SIG-M5 (cell line): Measurements from ENCODE around the gene ASPHD1.
"Not testable (repeated sequence)": the region's sequence is repeated elsewhere in the genome, so short reads cannot be mapped to it uniquely, and the experiment has no call there.

Experiments
- DNase-seq: peaks from one replicate; lab custom pipeline; 2025; lab: John Stamatoyannopoulos, UW

Gene ASPHD1

GRCh38 chr16:29900102-29900887 lies at the start of gene ASPHD1:
TSS of gene ASPHD1 (plus strand) at chr16:29900488. CDS start at chr16:29900972, 484 bp downstream.
- DNase-seq, result no peak

GRCh38 chr16:29850998-29851397 lies 49.3 kb upstream of the ASPHD1 start:
- DNase-seq, result no peak

- DNase-seq, result no peak
Measured at GRCh38 chr16:29852654-29853053, 47.6 kb upstream of the ASPHD1 start.

GRCh38 chr16:29854520-29855100 lies 45.7 kb upstream of the ASPHD1 start:
- no peak for DNase-seq

GRCh38 chr16:29857133-29857760 lies 43.0 kb upstream of the ASPHD1 start:
- DNase-seq, result no peak

- no peak for DNase-seq
Measured at GRCh38 chr16:29858149-29858849, 42.0 kb upstream of the ASPHD1 start.

GRCh38 chr16:29858974-29859373 lies 41.3 kb upstream of the ASPHD1 start:
- no peak for DNase-seq

GRCh38 chr16:29860218-29860617 lies 40.1 kb upstream of the ASPHD1 start:
- no peak for DNase-seq

- no peak for DNase-seq
Measured at GRCh38 chr16:29862383-29862883, 37.9 kb upstream of the ASPHD1 start.

- DNase-seq, result peak; percentile 67
Measured at GRCh38 chr16:29862884-29863668, 37.2 kb upstream of the ASPHD1 start, which contains the start of gene CDIPT. TSS of gene CDIPT (minus strand) at chr16:29863226. CDS start at chr16:29862857, 369 bp downstream.

- no peak for DNase-seq
Measured at GRCh38 chr16:29863669-29863984, 36.7 kb upstream of the ASPHD1 start.

GRCh38 chr16:29864205-29864604 lies 36.1 kb upstream of the ASPHD1 start:
- no peak for DNase-seq

- DNase-seq, result no peak
Measured at GRCh38 chr16:29868396-29869009, 31.8 kb upstream of the ASPHD1 start.

GRCh38 chr16:29869067-29869466 lies 31.2 kb upstream of the ASPHD1 start:
- DNase-seq, result not testable (repeated sequence)

- no peak for DNase-seq
Measured at GRCh38 chr16:29871822-29872546, 28.3 kb upstream of the ASPHD1 start.

- DNase-seq, result no peak
Measured at GRCh38 chr16:29873319-29873718, 27.0 kb upstream of the ASPHD1 start.

GRCh38 chr16:29875206-29875605 lies 25.1 kb upstream of the ASPHD1 start:
- DNase-seq, result no peak

GRCh38 chr16:29876217-29876593 lies 24.1 kb upstream of the ASPHD1 start:
- no peak for DNase-seq

- DNase-seq, result no peak
Measured at GRCh38 chr16:29876594-29877249, 23.6 kb upstream of the ASPHD1 start.
